ENCODE measurements around the gene VIPAS39. TPM values are rescaled to one million over a fixed set of nuclear protein-coding genes. Genes with fewer than 3 reads are reported as not detected.

VIPAS39 gene
- 29.3 and 33.3 TPM in 2 replicates for total RNA-seq

GRCh38 chr14:77457522-77458248 lies at the start of gene VIPAS39, which contains the start of gene AHSA1:
TSS of gene VIPAS39 (minus strand) at chr14:77457601. CDS start at chr14:77454102, 3,499 bp downstream.
TSS of gene AHSA1 (plus strand) at chr14:77458093. CDS start at chr14:77458190, 97 bp downstream.

GRCh38 chr14:77498120-77498979 lies 40.9 kb upstream of the VIPAS39 start, which contains the start of gene ISM2:
TSS of gene ISM2 (minus strand) at chr14:77498816. CDS start at chr14:77498793, 23 bp downstream.

GRCh38 chr14:77423423-77423822 lies 34.0 kb downstream of the VIPAS39 start, which contains the start of gene NOXRED1:
TSS of gene NOXRED1 (minus strand) at chr14:77423523. CDS start at chr14:77422889, 634 bp downstream.

GRCh38 chr14:77376771-77377501 lies 80.5 kb downstream of the VIPAS39 start, which contains the start of the genes SAMD15 and TMED8:
TSS of gene SAMD15 (plus strand) at chr14:77377379. CDS start at chr14:77377419, 40 bp downstream.
TSS of gene TMED8 (minus strand) at chr14:77377094. CDS start at chr14:77377053, 41 bp downstream.

Other genes with a start within 250 kb of the VIPAS39 start
- not detected in 2 replicates for gene NGB, start 186.4 kb downstream of the VIPAS39 start, total RNA-seq
- 9.9 and 12.5 TPM in 2 replicates for gene POMT2, start 136.7 kb downstream of the VIPAS39 start, total RNA-seq
- gene GSTZ1, start 136.6 kb downstream of the VIPAS39 start, total RNA-seq, result 22.6 and 23.4 TPM in 2 replicates
- gene TMED8, start 80.5 kb downstream of the VIPAS39 start, total RNA-seq, result 11.0 and 15.3 TPM in 2 replicates
- gene SAMD15, start 80.2 kb downstream of the VIPAS39 start, total RNA-seq, result 2.5 and 4.2 TPM in 2 replicates
- 0.19 and 0.28 TPM in 2 replicates for gene NOXRED1, start 34.1 kb downstream of the VIPAS39 start, total RNA-seq
- 124 and 237 TPM in 2 replicates for gene AHSA1, start 492 bp upstream of the VIPAS39 start, total RNA-seq
- 0.19 and 3.1 TPM in 2 replicates for gene ISM2, start 41.2 kb upstream of the VIPAS39 start, total RNA-seq
- 30.7 and 46.2 TPM in 2 replicates for gene SPTLC2, start 159.0 kb upstream of the VIPAS39 start, total RNA-seq

Measured in regular cardiac myocyte (primary cell).